Measurements from ENCODE around the gene UNC119B.
"Not testable (repeated sequence)": the region's sequence is repeated elsewhere in the genome, so short reads cannot be mapped to it uniquely, and the experiment has no call there.

The UNC119B gene

DNA sequence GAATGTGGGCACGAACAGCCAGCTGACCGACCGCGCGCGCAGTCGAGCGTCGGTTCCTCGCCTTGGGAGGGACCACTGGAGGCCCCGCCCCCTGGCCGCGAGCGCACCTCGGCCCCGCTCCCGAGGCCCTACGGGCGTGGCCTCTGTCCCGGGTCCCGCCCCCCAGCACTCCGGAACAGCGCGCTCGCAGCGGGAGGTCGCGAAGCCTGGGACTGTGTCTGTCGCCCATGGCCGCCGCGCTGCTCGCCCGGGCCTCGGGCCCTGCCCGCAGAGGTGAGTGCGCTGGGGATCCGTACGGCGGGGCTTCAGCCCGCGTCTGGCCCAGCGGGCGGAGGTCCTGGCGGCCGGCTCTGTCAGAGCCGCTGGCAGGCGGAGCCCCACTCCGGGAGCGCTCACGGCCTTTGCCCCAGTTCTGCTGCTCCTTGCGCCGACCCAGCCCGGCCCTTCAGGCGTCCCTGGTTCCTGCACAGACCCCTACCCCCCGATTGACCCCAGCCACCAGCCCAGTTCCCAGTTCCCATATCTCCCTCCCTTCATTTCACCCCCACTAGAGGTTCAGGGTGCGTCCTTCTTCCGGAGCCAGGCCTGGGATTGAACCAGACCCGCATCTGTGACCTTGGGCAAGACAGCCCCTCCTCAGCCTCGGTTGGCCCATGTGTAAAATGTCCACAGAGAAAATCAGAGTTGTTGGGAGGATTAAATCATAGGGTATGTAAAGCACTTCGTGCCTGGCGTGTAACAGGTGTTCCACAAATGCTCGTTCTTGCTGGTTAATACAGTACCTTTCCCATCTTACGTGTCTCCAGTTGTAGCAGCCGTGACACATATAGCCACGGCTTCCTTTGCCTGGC, 15.6 kb downstream of the UNC119B start, which contains the start of gene ACADS:
TSS of gene ACADS (plus strand) at position 168 of the 851 bp plus-strand sequence. CDS start at position 228, 60 bp downstream.
- DNase-seq (ENCODE audit: low read depth in 1 of 2, low spot score in 1 of 2): peak; percentile 74 to 75
- Histone ChIP-seq H3K4me3 (replicated peaks; ENCODE audit: insufficient read depth, low read length) (peak within 1 kb of the TSS; percentile 62), H3K27ac (replicated peaks) (0 out of 2 replicates have a peak within 1 kb of the TSS, but pooled peaks have one; percentile 1), H3K27me3 (ENCODE audit: insufficient read depth, poor library complexity, severe bottlenecking) (no peaks in the 10 kb centered on the region)
- TF ChIP-seq SPI1 (IDR thresholded peaks at IDR 0.05; ENCODE audit: borderline replicate concordance, low read depth) (no peak), GABPA (IDR thresholded peaks at IDR 0.05; ENCODE audit: low read depth) (no peak), CTCF (IDR thresholded peaks at IDR 0.05; ENCODE audit: insufficient read depth, low read length) (no peak), POLR2AphosphoS5 (IDR thresholded peaks at IDR 0.05; ENCODE audit: low read depth) (no peak; the same call in 1 of the 2 replicates), REST (IDR thresholded peaks at IDR 0.05; ENCODE audit: insufficient replicate concordance, low read depth) (no peak)

DNA sequence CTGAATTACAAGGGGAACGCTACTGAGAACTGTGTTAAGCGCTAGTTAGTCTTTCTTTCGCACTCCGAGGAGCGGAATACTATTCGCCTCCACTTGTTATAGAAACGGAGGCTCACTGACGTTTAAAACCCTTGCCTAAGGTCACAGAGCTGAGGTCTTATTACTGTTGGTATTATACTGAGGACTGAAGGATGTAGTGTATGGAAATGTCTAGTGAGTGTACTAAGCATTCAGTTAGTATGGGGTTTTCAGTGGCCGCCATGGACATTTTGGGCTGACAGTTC, 16.2 kb downstream of the UNC119B start:
- Histone ChIP-seq H3K27me3 (ENCODE audit: insufficient read depth, poor library complexity, severe bottlenecking) (no peaks in the 10 kb centered on the region), H3K4me3 (replicated peaks; ENCODE audit: insufficient read depth, low read length) (no peak overlapping the region), H3K27ac (replicated peaks) (no peak overlapping the region)
- DNase-seq (ENCODE audit: low read depth in 1 of 2, low spot score in 1 of 2): no peak
- TF ChIP-seq SPI1 (IDR thresholded peaks at IDR 0.05; ENCODE audit: borderline replicate concordance, low read depth) (no peak), GABPA (IDR thresholded peaks at IDR 0.05; ENCODE audit: low read depth) (no peak), POLR2AphosphoS5 (IDR thresholded peaks at IDR 0.05; ENCODE audit: low read depth) (no peak), REST (IDR thresholded peaks at IDR 0.05; ENCODE audit: insufficient replicate concordance, low read depth) (no peak), CTCF (IDR thresholded peaks at IDR 0.05; ENCODE audit: insufficient read depth, low read length) (no peak)

- no peak for TF ChIP-seq CTCF (IDR thresholded peaks at IDR 0.05; ENCODE audit: insufficient read depth, low read length)
- no peak for TF ChIP-seq POLR2AphosphoS5 (IDR thresholded peaks at IDR 0.05; ENCODE audit: low read depth)
- TF ChIP-seq REST (IDR thresholded peaks at IDR 0.05; ENCODE audit: insufficient replicate concordance, low read depth): no peak
- TF ChIP-seq GABPA (IDR thresholded peaks at IDR 0.05; ENCODE audit: low read depth): no peak
- TF ChIP-seq SPI1 (IDR thresholded peaks at IDR 0.05; ENCODE audit: borderline replicate concordance, low read depth): no peak
- DNase-seq (ENCODE audit: low read depth in 1 of 2, low spot score in 1 of 2): no peak
- Histone ChIP-seq H3K27ac (replicated peaks) (no peak overlapping the region), H3K27me3 (ENCODE audit: insufficient read depth, poor library complexity, severe bottlenecking) (no peaks in the 10 kb centered on the region), H3K4me3 (replicated peaks; ENCODE audit: insufficient read depth, low read length) (no peak overlapping the region)
Measured at GRCh38 chr12:120726961-120727360, 16.7 kb downstream of the UNC119B start.

GRCh38 chr12:120732198-120732597, 21.9 kb downstream of the UNC119B start:
- not testable (repeated sequence) for H3K27me3 ChIP-seq (ENCODE audit: insufficient read depth, poor library complexity, severe bottlenecking); H3K4me3 ChIP-seq (replicated peaks; ENCODE audit: insufficient read depth, low read length); DNase-seq (ENCODE audit: low read depth in 1 of 2, low spot score in 1 of 2); H3K27ac ChIP-seq (replicated peaks)
